ENCODE measurements around the gene TFEB. TPM values are rescaled to one million over a fixed set of nuclear protein-coding genes. Genes with fewer than 3 reads are reported as not detected.

The TFEB gene
- total and polyA plus RNA-seq, 2 donors (not counting 1 experiment from before 2014, with no cell fraction given), result 1.9 to 7.6 TPM

- Histone ChIP-seq H3K27ac (ENCODE audit: insufficient read depth, low read length) (no peak overlapping the region), H3K4me1 (ENCODE audit: control insufficient read depth, extremely low read depth, insufficient read depth, low read length) (peaks cover 3% of the 10 kb centered on the region), H2AFZ (ENCODE audit: low read length) (no peak overlapping the region), H4K20me1 (ENCODE audit: control insufficient read depth, extremely low read depth, insufficient read depth, low read length) (no peaks in the 10 kb centered on the region), H3K27me3 (ENCODE audit: control insufficient read depth, insufficient read depth, low read length) (no peaks in the 10 kb centered on the region), H3K4me2 (ENCODE audit: extremely low read depth, insufficient read depth, low read length) (no peak overlapping the region), H3K4me3 (replicated peaks in 1 of 4; ENCODE audit: control extremely low read depth in 1 of 4, insufficient read depth in 1 of 4, low read depth in 3 of 4, low read length in 4 of 4) (no peak overlapping the region), H3K9me3 (ENCODE audit: control insufficient read depth, insufficient read depth, low read depth, low read length) (no peaks in the 10 kb centered on the region), H3K79me2 (ENCODE audit: control insufficient read depth, insufficient read depth, low read length) (no peaks in the 10 kb centered on the region), H3K9ac (ENCODE audit: insufficient read depth, low read length) (no peak overlapping the region), H3K36me3 (ENCODE audit: control insufficient read depth, insufficient read depth, low read length) (no peaks in the 10 kb centered on the region)
- no peak for DNase-seq (ENCODE audit: low read depth in 2 of 2)
- TF ChIP-seq CTCF (conservative IDR thresholded peaks at IDR 0.05 in 1 of 2, IDR thresholded peaks at IDR 0.05 in 1 of 2; ENCODE audit: low read depth in 1 of 2, low read length in 2 of 2) (no peak), EZH2 (IDR thresholded peaks at IDR 0.05; ENCODE audit: low read length, missing control alignments) (no peak)
Measured at GRCh38 chr6:41729624-41730023, 5.8 kb downstream of the TFEB start.

GRCh38 chr6:41728954-41729353, 6.5 kb downstream of the TFEB start:
- no peak overlapping the region for H3K9ac ChIP-seq (ENCODE audit: insufficient read depth, low read length)
- no peak overlapping the region for H2AFZ ChIP-seq (ENCODE audit: low read length)
- H3K9me3 ChIP-seq (ENCODE audit: control insufficient read depth, insufficient read depth, low read depth, low read length), result no peaks in the 10 kb centered on the region
- H3K4me1 ChIP-seq (ENCODE audit: control insufficient read depth, extremely low read depth, insufficient read depth, low read length), result peaks cover 3% of the 10 kb centered on the region
- TF ChIP-seq CTCF (conservative IDR thresholded peaks at IDR 0.05 in 1 of 2, IDR thresholded peaks at IDR 0.05 in 1 of 2; ENCODE audit: low read depth in 1 of 2, low read length in 2 of 2) (no peak), EZH2 (IDR thresholded peaks at IDR 0.05; ENCODE audit: low read length, missing control alignments) (no peak)
- H3K4me3 ChIP-seq (replicated peaks in 1 of 4; ENCODE audit: control extremely low read depth in 1 of 4, insufficient read depth in 1 of 4, low read depth in 3 of 4, low read length in 4 of 4), result no peak overlapping the region
- no peaks in the 10 kb centered on the region for H3K79me2 ChIP-seq (ENCODE audit: control insufficient read depth, insufficient read depth, low read length)
- no peak overlapping the region for H3K27ac ChIP-seq (ENCODE audit: insufficient read depth, low read length)
- H4K20me1 ChIP-seq (ENCODE audit: control insufficient read depth, extremely low read depth, insufficient read depth, low read length), result no peaks in the 10 kb centered on the region
- H3K27me3 ChIP-seq (ENCODE audit: control insufficient read depth, insufficient read depth, low read length), result no peaks in the 10 kb centered on the region
- no peak overlapping the region for H3K4me2 ChIP-seq (ENCODE audit: extremely low read depth, insufficient read depth, low read length)
- no peak for DNase-seq (ENCODE audit: low read depth in 2 of 2)
- H3K36me3 ChIP-seq (ENCODE audit: control insufficient read depth, insufficient read depth, low read length), result no peaks in the 10 kb centered on the region

- no peaks in the 10 kb centered on the region for H3K79me2 ChIP-seq (ENCODE audit: control insufficient read depth, insufficient read depth, low read length)
- no peak overlapping the region for H3K4me3 ChIP-seq (replicated peaks in 1 of 4; ENCODE audit: control extremely low read depth in 1 of 4, insufficient read depth in 1 of 4, low read depth in 3 of 4, low read length in 4 of 4)
- no peaks in the 10 kb centered on the region for H3K36me3 ChIP-seq (ENCODE audit: control insufficient read depth, insufficient read depth, low read length)
- no peaks in the 10 kb centered on the region for H4K20me1 ChIP-seq (ENCODE audit: control insufficient read depth, extremely low read depth, insufficient read depth, low read length)
- TF ChIP-seq CTCF (conservative IDR thresholded peaks at IDR 0.05 in 1 of 2, IDR thresholded peaks at IDR 0.05 in 1 of 2; ENCODE audit: low read depth in 1 of 2, low read length in 2 of 2) (no peak), EZH2 (IDR thresholded peaks at IDR 0.05; ENCODE audit: low read length, missing control alignments) (no peak)
- no peak for DNase-seq (ENCODE audit: low read depth in 2 of 2)
- H3K4me1 ChIP-seq (ENCODE audit: control insufficient read depth, extremely low read depth, insufficient read depth, low read length), result peaks cover 3% of the 10 kb centered on the region
- no peak overlapping the region for H3K9ac ChIP-seq (ENCODE audit: insufficient read depth, low read length)
- H3K4me2 ChIP-seq (ENCODE audit: extremely low read depth, insufficient read depth, low read length), result no peak overlapping the region
- no peaks in the 10 kb centered on the region for H3K9me3 ChIP-seq (ENCODE audit: control insufficient read depth, insufficient read depth, low read depth, low read length)
- no peak overlapping the region for H2AFZ ChIP-seq (ENCODE audit: low read length)
- H3K27ac ChIP-seq (ENCODE audit: insufficient read depth, low read length), result no peak overlapping the region
- H3K27me3 ChIP-seq (ENCODE audit: control insufficient read depth, insufficient read depth, low read length), result no peaks in the 10 kb centered on the region
Measured at GRCh38 chr6:41728073-41728936, 7.1 kb downstream of the TFEB start.
